IPS DF 4.7 (cell line): Measurements from ENCODE around the gene ALG1L2.
"Not testable (repeated sequence)": the region's sequence is repeated elsewhere in the genome, so short reads cannot be mapped to it uniquely, and the experiment has no call there.

ENCODE experiments used
- DNase-seq: peaks from one replicate; pipeline ENCODE4 v3.0.0-alpha.2; 2013; ENCODE audit warnings: low spot score; ENCODE audit errors: extremely low read depth

ALG1L2 gene

DNA sequence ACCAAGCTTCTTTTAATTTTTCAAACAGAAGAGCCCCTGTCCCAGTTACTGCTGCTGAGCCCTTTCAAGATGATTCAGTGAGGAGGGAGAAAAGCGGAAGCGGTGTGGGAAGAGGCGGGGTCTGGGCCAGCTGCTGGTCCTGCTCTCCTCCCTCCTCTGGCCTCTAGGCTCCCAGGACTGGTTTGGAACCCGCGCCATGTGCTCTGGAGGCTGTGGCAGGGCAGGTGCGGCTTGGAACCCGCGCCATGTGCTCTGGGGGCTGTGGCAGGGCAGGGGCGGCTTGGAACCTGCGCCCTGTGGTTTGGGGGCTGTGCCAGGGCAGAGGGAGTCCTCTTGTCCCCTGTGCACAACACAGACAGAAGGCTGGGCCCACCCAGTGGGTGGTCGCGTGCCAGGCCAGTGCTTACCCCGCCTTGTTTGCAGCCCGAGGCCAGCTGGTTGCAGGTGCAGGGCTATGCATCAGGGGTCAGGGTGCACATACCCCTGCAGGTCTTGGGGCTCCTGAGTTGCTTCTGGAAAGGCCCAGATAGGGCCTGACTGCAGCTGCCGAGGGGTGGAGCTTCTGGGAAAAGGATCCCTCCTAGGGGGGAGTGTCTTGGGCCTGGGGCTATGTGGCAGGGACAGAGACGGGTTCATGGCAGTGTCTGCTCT is 12.2 kb downstream of the ALG1L2 start:
- DNase-seq: no peak

- DNase-seq: not testable (repeated sequence)
Measured at GRCh38 chr3:130094491-130094941, 12.9 kb downstream of the ALG1L2 start.

- DNase-seq: not testable (repeated sequence)
Measured at GRCh38 chr3:130095858-130096257, 14.2 kb downstream of the ALG1L2 start.

DNA sequence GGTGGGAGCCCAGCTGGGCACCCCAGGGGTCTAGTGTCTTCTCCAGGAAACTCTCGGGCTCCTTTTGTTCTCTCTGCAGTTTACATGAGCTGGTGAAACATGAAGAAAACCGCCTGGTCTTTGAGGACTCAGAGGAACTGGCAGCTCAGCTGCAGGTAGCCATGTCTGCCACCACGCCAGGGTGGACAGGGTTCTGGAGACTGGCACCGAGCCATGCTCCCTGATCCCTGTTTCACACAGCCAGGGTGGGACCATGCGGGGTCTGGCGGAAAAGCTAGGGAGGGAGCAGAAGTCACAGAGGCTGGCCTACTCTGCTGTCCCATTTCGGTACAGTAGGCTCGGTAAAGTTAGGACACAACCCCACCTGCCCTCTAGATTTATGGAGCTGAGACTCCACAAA is 15.5 kb downstream of the ALG1L2 start:
- not testable (repeated sequence) for DNase-seq

- DNase-seq: not testable (repeated sequence)
Measured at GRCh38 chr3:130097690-130098638, 16.3 kb downstream of the ALG1L2 start.

DNA sequence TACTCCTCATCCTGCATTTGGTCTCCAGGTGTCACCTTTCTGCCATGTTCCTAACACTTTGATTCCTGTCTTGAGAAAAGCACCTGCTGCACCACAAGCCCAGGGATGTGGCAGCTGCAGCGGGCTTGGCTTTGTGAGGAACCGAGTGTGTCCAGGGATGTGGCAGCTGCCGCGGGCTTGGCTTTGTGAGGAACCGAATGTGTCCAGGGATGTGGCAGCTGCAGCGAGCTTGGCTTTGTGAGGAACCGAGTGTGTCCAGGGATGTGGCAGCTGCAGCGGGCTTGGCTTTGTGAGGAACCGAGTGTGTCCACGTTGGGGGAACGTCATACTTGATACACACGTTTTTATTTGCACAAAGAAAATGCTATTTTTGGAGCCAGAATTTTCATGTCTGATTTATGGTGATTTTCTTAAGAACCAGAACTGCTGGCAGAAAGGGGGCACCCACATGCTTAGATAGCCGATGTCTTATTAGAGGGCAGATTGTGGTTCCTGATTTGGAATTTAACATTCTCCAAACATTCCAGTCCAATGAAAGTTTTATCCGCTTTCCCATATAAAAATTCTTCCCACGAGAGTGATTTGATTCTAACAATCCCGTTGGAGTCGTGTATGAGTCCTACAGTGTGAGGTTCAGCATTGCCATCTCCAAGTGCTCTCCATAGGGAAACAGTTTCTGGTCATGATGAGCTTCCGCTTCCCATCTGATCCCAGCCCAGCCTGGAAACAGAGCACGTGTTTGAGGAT is 17.2 kb downstream of the ALG1L2 start:
- not testable (repeated sequence) for DNase-seq

DNA sequence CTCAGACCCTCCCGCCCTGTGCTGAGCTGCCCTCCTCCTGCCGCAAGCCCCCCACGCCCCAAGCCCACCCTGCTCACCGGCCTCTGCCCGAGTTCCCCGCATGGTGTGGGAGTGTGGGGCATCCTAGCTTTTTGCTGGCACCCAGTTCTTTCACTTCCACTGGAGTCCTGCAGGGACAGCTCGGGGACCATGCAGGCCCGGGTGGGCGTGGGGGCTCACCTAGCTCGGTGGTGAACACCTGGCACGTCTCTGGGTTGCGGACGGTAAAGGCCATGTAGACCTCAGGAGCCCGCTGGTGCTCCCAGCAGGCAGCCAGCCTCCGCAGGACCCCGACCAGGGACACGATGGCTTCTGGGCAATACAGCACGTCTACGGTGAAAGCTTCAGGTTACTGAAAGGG is 20.9 kb downstream of the ALG1L2 start:
- not testable (repeated sequence) for DNase-seq

DNA sequence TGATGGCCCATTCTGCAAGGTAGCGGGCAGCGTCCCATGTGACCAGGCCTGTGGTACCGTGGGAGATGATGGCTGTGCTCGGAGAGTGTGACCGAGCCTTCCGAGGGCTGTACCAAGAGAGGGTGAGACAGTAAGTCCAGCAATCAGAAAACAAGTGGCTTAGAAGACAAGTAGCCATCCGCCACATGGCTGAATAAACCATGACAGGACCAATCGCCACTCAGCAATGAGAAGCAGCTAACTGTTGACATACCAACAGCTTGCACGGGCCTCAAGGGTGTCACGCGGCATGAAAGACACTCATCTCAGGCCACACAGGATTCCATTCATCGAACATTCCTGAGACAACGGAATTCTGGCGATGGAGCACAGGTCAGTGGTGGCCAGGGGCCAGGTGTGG is 22.6 kb downstream of the ALG1L2 start:
- DNase-seq: not testable (repeated sequence)

- not testable (repeated sequence) for DNase-seq
Measured at GRCh38 chr3:130107333-130107995, 25.8 kb downstream of the ALG1L2 start.

- DNase-seq: not testable (repeated sequence)
Measured at GRCh38 chr3:130108836-130109585, 27.4 kb downstream of the ALG1L2 start.

GRCh38 chr3:130110386-130111169 is 28.9 kb downstream of the ALG1L2 start:
- DNase-seq: not testable (repeated sequence)

DNA sequence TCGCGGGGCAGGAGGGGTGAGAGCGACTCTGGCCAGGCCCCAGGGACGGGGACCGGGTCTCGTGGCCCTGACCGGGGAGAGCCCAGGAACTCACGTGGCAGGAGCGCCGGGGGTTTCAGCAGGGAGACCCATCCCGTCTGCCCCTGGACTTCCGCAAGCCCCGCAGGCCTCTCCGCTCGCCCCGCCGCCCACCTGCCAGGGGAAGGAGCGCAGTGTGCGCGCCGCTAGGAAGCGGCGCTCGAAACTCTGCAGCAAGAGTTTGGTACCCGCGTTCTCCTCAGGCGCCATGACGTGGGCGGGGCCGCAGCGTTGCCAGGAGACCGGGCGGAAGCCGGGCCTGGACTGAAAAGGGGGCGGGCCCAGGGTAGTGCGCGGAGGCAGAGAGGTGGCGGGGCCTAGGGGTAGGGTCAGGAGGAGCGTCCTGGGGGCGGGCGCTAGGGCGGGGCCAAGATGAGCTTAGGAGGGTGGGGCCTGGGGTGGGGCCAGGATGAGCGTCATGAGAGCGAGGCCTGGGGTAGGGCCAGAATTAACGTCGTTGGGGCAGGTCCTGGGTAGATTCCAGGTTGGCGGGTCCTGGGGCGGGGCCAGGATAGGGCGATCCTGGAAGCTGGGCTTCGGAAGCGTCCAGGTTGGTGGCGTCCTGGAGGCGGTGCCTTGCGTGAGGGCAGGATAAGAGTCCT is 29.7 kb downstream of the ALG1L2 start:
- no peak for DNase-seq

DNA sequence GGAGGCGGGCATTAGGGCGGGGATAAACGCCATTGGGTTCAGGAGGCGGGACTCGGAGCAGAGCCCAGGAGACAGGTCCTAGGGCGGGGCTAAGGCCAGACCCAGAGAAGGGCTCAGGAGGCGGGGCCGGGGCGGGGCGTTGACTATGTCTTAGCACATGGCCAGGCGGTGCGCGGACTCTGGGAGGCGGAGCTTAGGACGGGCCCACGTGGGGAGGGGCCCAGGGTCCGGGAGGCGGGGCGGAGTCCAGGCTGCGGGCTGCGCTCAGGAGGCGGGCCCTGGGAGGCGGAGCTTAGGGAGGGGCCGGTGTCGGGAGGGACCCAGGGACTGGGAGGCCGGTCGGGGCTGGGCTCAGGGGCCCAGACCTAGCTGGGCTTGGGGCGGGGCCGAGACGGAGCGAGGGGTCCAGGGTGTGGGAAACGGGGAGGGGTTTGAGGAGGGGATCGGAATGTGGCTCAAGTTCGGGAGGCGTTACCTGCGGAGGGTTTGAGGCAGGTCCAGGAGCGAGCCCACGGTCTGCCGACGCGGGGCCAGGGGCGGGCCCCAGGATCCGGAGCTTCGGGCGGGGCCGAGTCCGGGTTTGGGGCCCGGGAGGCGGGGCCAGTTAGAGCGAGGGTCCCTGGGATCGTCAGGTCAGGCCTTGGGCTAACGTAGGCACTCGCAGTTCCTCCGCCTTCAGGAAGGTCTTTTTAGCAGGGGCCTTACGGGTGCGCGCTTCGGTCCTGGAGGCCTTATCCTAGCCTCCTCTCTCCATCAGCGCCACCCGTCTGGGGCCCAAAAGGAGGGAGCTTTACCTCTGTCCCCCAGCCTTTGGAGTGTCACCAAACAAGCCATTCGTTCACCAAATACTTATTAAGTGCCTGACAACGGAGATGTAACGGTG is 30.5 kb downstream of the ALG1L2 start:
- DNase-seq: not testable (repeated sequence)

DNA sequence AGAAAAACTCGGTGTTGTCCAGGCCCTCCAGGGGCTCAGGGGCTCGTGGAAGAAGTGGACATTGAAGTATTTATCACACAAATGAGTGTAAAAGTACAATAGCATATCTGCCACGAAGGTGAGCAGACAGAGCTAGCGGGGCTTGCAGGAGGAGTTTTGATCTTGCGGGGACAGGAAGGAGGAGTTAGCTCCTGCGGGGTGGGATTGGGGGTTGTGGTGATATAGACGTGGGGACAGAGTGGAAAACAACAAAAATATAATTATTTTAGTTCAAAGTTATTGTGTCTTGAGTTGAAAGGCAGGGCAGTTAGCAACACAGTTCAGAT is 31.1 kb downstream of the ALG1L2 start:
- not testable (repeated sequence) for DNase-seq

DNA sequence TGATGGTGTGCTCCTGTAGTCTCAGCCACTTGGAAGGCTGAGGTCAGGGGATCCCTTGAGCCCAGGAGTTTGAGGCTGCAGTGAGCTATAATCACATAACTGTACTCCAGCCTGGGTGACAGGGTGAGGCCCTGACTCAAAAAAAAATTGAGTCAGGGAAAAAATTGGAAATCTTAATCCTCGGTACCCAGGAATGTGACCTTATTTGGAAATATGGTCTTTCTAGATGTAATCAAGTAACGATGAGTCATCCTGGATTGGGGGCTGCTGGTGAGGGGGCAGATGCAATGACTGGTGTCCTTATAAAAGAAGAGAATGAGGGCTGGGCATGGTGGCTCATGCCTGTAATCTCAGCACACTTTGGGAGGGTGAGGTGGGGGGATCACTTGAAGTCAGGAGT is 33.8 kb downstream of the ALG1L2 start:
- DNase-seq: not testable (repeated sequence)

DNA sequence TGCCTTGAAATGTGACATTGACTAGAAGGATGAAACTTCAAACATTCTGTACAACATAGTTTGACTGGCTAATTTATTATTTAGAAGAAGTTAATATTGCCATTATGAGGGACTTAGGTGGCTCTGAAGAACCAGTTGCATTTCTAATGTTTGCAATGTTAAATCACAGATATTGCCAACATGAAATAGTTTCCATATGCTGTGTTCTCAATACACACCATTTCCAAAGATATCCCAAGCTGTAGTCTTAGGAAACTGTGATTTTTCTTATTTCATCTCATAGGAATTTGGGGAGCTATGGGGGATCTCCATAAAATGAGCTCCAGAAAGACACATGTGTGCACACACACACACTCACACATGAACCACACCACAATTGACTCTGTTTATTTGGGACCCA is 36.3 kb downstream of the ALG1L2 start:
- no peak for DNase-seq

- DNase-seq: not testable (repeated sequence)
Measured at GRCh38 chr3:130119824-130120223, 38.2 kb downstream of the ALG1L2 start.

- not testable (repeated sequence) for DNase-seq
Measured at GRCh38 chr3:130120291-130120690, 38.7 kb downstream of the ALG1L2 start.
